GM12878 (cell line): ENCODE data around the gene DGKK. TPM values are rescaled to one million over a fixed set of nuclear protein-coding genes. Genes with fewer than 3 reads are reported as not detected.

Experiments
- ATAC-seq: fragments of 200-7000 bp; cut with Tn5 transposase; 3 replicates; pipeline ENCODE4 v1.9.1; 2020; ENCODE audit warnings: mild to moderate bottlenecking, moderate library complexity
- BruUV-seq: library from RNA; stranded (reverse); fragments of 400-500 nt; replicated peaks from 2 replicates; lab custom pipeline; 2021; lab: Mats Ljungman, UMichigan
- CTCF ChIA-PET: fragments of 300-600 bp; sonication (Branson Sonifier 250); formaldehyde crosslinking; extraction: SDS; loops from one replicate; lab custom pipeline; 2021; ENCODE audit warnings: inconsistent platforms; lab: Yijun Ruan, JAX
- POLR2A ChIA-PET: fragments of 350-600 bp; formaldehyde crosslinking; extraction: SDS; loops from one replicate; lab custom pipeline; 2021; ENCODE audit warnings: inconsistent platforms; lab: Charles Lee
- RAD21 ChIA-PET: fragments of 300-600 bp; sonication (Branson Sonifier 250); formaldehyde crosslinking; loops from one replicate; lab custom pipeline; 2023; ENCODE audit warnings: antibody characterized with exemption; ENCODE audit not compliant: unreplicated experiment; lab: Charles Lee
- SMC1A ChIA-PET: fragments of 300-600 bp; sonication (Branson Sonifier 250); formaldehyde crosslinking; loops from one replicate; lab custom pipeline; 2023; ENCODE audit not compliant: unreplicated experiment, uncharacterized antibody; lab: Charles Lee
- DNase-seq: peaks from one replicate; pipeline ENCODE4 v3.0.0-alpha.2; 2011; ENCODE audit warnings: low read depth, low spot score
- FAIRE-seq: peaks from 3 replicates; lab custom pipeline; 2011; peaks lifted over from hg19 to GRCh38; lab: Jason Lieb, UNC
- H2AFZ ChIP-seq: 2 replicates; pipeline ENCODE4 v1.6.0; 2011; ENCODE audit warnings: low read depth, low read length, control low read depth; ENCODE audit not compliant: control insufficient read depth
- H3K27ac ChIP-seq: 2 replicates; pipeline ENCODE4 v1.5.1; 2011; ENCODE audit warnings: control low read depth; ENCODE audit not compliant: control insufficient read depth, insufficient read depth
- H3K27me3 ChIP-seq, 2 experiments: replicated peaks in 1 of 2; 2 replicates each; pipeline versions ENCODE4 v1.6.0 to v1.6.1; 2011; ENCODE audit warnings: low read length in 1 of 2; ENCODE audit not compliant: control insufficient read depth in 2 of 2, insufficient read depth in 2 of 2
- H3K36me3 ChIP-seq, 2 experiments: 2 replicates each; pipeline ENCODE4 v1.5.1; 2011; ENCODE audit warnings: low read length in 1 of 2; ENCODE audit not compliant: control insufficient read depth in 2 of 2, insufficient read depth in 2 of 2
- H3K4me1 ChIP-seq: 2 replicates; pipeline ENCODE4 v1.6.1; 2011; ENCODE audit warnings: mild to moderate bottlenecking, low read length, moderate library complexity, mixed read lengths; ENCODE audit not compliant: control insufficient read depth, insufficient read depth
- H3K4me2 ChIP-seq: 2 replicates; pipeline ENCODE4 v1.6.0; 2011; ENCODE audit warnings: control low read depth; ENCODE audit not compliant: control insufficient read depth, insufficient read depth
- H3K4me3 ChIP-seq: fragments of 200-600 bp; sonication (generic); 2 replicates; pipeline ENCODE4 v1.5.1; 2016
- H3K79me2 ChIP-seq: 2 replicates; pipeline ENCODE4 v1.6.0; 2011; ENCODE audit warnings: low read length; ENCODE audit not compliant: control insufficient read depth, insufficient read depth
- H3K9ac ChIP-seq: 2 replicates; pipeline ENCODE4 v1.8.0; 2011; ENCODE audit warnings: low read length, control low read depth, mixed read lengths; ENCODE audit not compliant: control insufficient read depth, insufficient read depth
- H3K9me3 ChIP-seq: replicated peaks from 3 replicates; pipeline ENCODE4 v1.5.1; 2011; ENCODE audit warnings: mild to moderate bottlenecking, low read length; ENCODE audit not compliant: control insufficient read depth, insufficient read depth
- H4K20me1 ChIP-seq: 2 replicates; pipeline ENCODE4 v1.6.0; 2011; ENCODE audit not compliant: control insufficient read depth, insufficient read depth
- HCFC1 ChIP-seq: fragments of 150-350 bp; IDR thresholded peaks from 2 replicates; pipeline ENCODE4 v1.6.1; 2014; ENCODE audit warnings: low read length
- IRF5 ChIP-seq: fragments of 450-650 bp; IDR thresholded peaks from 2 replicates; pipeline ENCODE4 v1.6.1; 2017; ENCODE audit warnings: borderline replicate concordance
- PBX3 ChIP-seq: IDR thresholded peaks from 2 replicates; pipeline ENCODE4 v1.6.1; 2011; ENCODE audit warnings: mild to moderate bottlenecking, low read depth, low read length, moderate library complexity; ENCODE audit not compliant: insufficient replicate concordance
- WRNIP1 ChIP-seq: IDR thresholded peaks from 2 replicates; pipeline ENCODE4 v1.6.1; 2011; ENCODE audit warnings: low read depth, low read length, improper control_type of control experiment, borderline replicate concordance
- ZBTB33 ChIP-seq: fragments of 450-650 bp; IDR thresholded peaks from 2 replicates; pipeline ENCODE4 v1.6.1; 2017; ENCODE audit warnings: mild to moderate bottlenecking
- WGBS: methylation state at CpG from one replicate; pipeline ENCODE4 v1.1.6; 2016; ENCODE audit warnings: low lambda C conversion rate; ENCODE audit not compliant: insufficient replicate concordance, insufficient coverage; ENCODE audit errors: missing lambda C conversion rate; 5-methylcytosine and 5-hydroxymethylcytosine counted together
- in situ Hi-C: fragments of 300-500 bp; cut with MboI; formaldehyde crosslinking; loops from 9 replicates; pipeline ENCODE4 v1.14.3; 2018; ENCODE audit warnings: mixed read lengths
- intact Hi-C: fragments of 100-400 bp; cut with micrococcal nuclease; formaldehyde crosslinking; loops from one replicate; pipeline ENCODE4 v1.14.2; 2022; ENCODE audit not compliant: unreplicated experiment
- polyA plus RNA-seq, 11 experiments: library from polyadenylated mRNA; depleted of rRNA in 4 of 11; unstranded in 6 of 11; stranded (reverse) in 5 of 11; fragments of >200 nt; fragmentation: Nextera tagmentation in 4 of 11; fragmentation: Illumina TruSeq in 1 of 11; extraction: Ambion mirVana in 4 of 11; extraction: Trizol in 1 of 11; gene quantifications; 1 replicate in 1 of 11; 2 replicates in 10 of 11; pipeline versions ENCODE4 v1.2.1 to v1.2.3, GENCODE V29; 2011 to 2016; ENCODE audit warnings: inconsistent platforms in 2 of 11, missing spikeins in 2 of 11, low read depth in 1 of 11
- total RNA-seq, 4 experiments: library from RNA; depleted of rRNA in 3 of 4; stranded (reverse); fragments of >200 nt in 3 of 4; fragmentation: Illumina TruSeq in 1 of 4; extraction: Trizol in 1 of 4; gene quantifications; 2 replicates each; pipeline versions ENCODE4 v1.2.1 to v1.2.3, GENCODE V29; 2013 to 2021

Gene DGKK
- total and polyA plus RNA-seq, 10 of the 15 experiments (the other 5 are each of a cell fraction or from before 2014, with no cell fraction given) = under 0.01 to 0.03 TPM; not detected in 8

- in situ Hi-C loops (no loop called here), intact Hi-C loops (no loop called here)
- Histone ChIP-seq H3K9ac (no peak overlapping the region), H3K4me2 (no peak overlapping the region), H2AFZ (no peak overlapping the region), H3K9me3 (no peaks in the 10 kb centered on the region), H3K27ac (no peak overlapping the region), H3K4me1 (no peaks in the 10 kb centered on the region), H3K4me3 (no peak overlapping the region), H4K20me1 (no peaks in the 10 kb centered on the region), H3K79me2 (no peaks in the 10 kb centered on the region), H3K27me3 (no peaks in the 10 kb centered on the region), H3K36me3 (no peaks in the 10 kb centered on the region)
- ChIA-PET RAD21 (no interaction called here), CTCF (no interaction called here), POLR2A (no interaction called here), SMC1A (no interaction called here)
- WGBS = 28% methylated on average over 5 of the region's 5 CpGs
- DNase-seq = no peak
- no peak for ATAC-seq
- FAIRE-seq = no peak
- no peak for TF ChIP-seq PBX3
- TF ChIP-seq HCFC1 = no peak
- no peak for TF ChIP-seq IRF5
- TF ChIP-seq ZBTB33 = no peak
- no peak for TF ChIP-seq WRNIP1
- BruUV-seq = no TSS peak
These were observed 88.8 kb downstream of the DGKK start for GRCh38 chrX:50381729-50382415.
